ENCODE measurements around the gene GRK1. TPM values are rescaled to one million over a fixed set of nuclear protein-coding genes. Genes with fewer than 3 reads are reported as not detected.

The GRK1 gene
- total and polyA plus RNA-seq, 2 of the 8 experiments (the other 6 are each of a cell fraction or from before 2014, with no cell fraction given) = 0.12 TPM; not detected in 1

- no peak overlapping the region for H3K27ac ChIP-seq (ENCODE audit: low read depth, low read length)
- H2AFZ ChIP-seq (ENCODE audit: low read length) = no peak overlapping the region
- peaks cover 14 to 78% (median 58%) of the 10 kb centered on the region in 4 experiments for H3K36me3 ChIP-seq (ENCODE audit: control insufficient read depth in 2 of 4, insufficient read depth in 4 of 4, low read length in 3 of 4)
- no peak overlapping the region for H3K23ac ChIP-seq (ENCODE audit: insufficient read length)
- no peak overlapping the region for H3K4me2 ChIP-seq (ENCODE audit: insufficient read depth in 1 of 2, low read depth in 2 of 2, low read length in 2 of 2)
- H2AK5ac ChIP-seq (ENCODE audit: low read depth, low read length) = no peak overlapping the region
- H2BK15ac ChIP-seq (ENCODE audit: low read length) = no peak overlapping the region
- H3K4me1 ChIP-seq (replicated peaks in 1 of 4; ENCODE audit: control insufficient read depth in 3 of 4, insufficient read depth in 4 of 4, low read length in 3 of 4) = no peaks in the 10 kb centered on the region
- no peak overlapping the region for H3K9ac ChIP-seq (replicated peaks in 1 of 4; ENCODE audit: extremely low read depth in 1 of 4, low read depth in 3 of 4, low read length in 3 of 4)
- H2BK20ac ChIP-seq (ENCODE audit: low read length) = no peak overlapping the region
- no peak overlapping the region for H3K4me3 ChIP-seq (ENCODE audit: extremely low read depth in 1 of 4, insufficient read depth in 2 of 4, low read depth in 3 of 4, low read length in 4 of 4)
- H3K18ac ChIP-seq (ENCODE audit: extremely low read depth, low read length) = no peak overlapping the region
- no peaks in the 10 kb centered on the region for H3K79me1 ChIP-seq (ENCODE audit: low read depth, low read length)
- POLR2A ChIA-PET (ENCODE audit: partially characterized antibody) = no interaction called here
- H2BK5ac ChIP-seq (ENCODE audit: low read depth, low read length) = no peak overlapping the region
- CTCF ChIA-PET (ENCODE audit: partially characterized antibody) = interaction anchor here (1.3 to 1.7 kb wide), 4 partner anchors 16 to 165 kb away, joined by 3 to 4 read pairs (median 3); no protein-coding TSS in a partner anchor
- WGBS, 2 experiments (ENCODE audit: extremely low coverage in 1 of 2, insufficient coverage in 1 of 2, insufficient read length in 1 of 2, insufficient replicate concordance in 2 of 2, low coverage in 1 of 2, low lambda C conversion rate in 2 of 2, missing lambda C conversion rate in 1 of 2) = 95% methylated on average over 30 of the region's 30 CpGs; no CpG with 5 or more reads in 1 of the 2 experiments
- H4K20me1 ChIP-seq (replicated peaks in 1 of 2; ENCODE audit: control insufficient read depth in 1 of 2, insufficient read depth in 2 of 2, low read length in 2 of 2) = peaks cover 0 to 5% of the 10 kb centered on the region in 2 experiments
- no peak for FAIRE-seq
- H4K8ac ChIP-seq (ENCODE audit: extremely low read depth, insufficient read depth, low read length) = no peak overlapping the region
- no peak overlapping the region for H2BK12ac ChIP-seq (ENCODE audit: low read depth, low read length)
- no peak overlapping the region for H3K4ac ChIP-seq (replicated peaks; ENCODE audit: insufficient read length, low read depth, low read length)
- DNase-seq (ENCODE audit: low read depth in 1 of 2, low spot score in 2 of 2) = no peak
- no peak overlapping the region for H3K56ac ChIP-seq (replicated peaks; ENCODE audit: insufficient read length, low read depth, low read length)
- H3K14ac ChIP-seq (ENCODE audit: insufficient read length) = no peak overlapping the region
- H4K91ac ChIP-seq (replicated peaks; ENCODE audit: insufficient read length, low read length) = no peak overlapping the region
- no peaks in the 10 kb centered on the region for H3K23me2 ChIP-seq (ENCODE audit: low read depth, low read length)
- no peaks in the 10 kb centered on the region for H3K79me2 ChIP-seq (ENCODE audit: control insufficient read depth in 1 of 2, insufficient read depth in 2 of 2, low read length in 2 of 2)
- H3K27me3 ChIP-seq (replicated peaks in 1 of 4; ENCODE audit: control insufficient read depth in 3 of 4, extremely low read depth in 1 of 4, insufficient read depth in 3 of 4, low read length in 3 of 4) = no peaks in the 10 kb centered on the region
- H4K5ac ChIP-seq (ENCODE audit: insufficient read length, low read depth, low read length) = no peak overlapping the region
- peaks cover 10 to 22% of the 10 kb centered on the region in 2 experiments for H3K9me3 ChIP-seq (ENCODE audit: insufficient read depth in 2 of 2, low read depth in 1 of 2, low read length in 1 of 2)
- H2BK120ac ChIP-seq (replicated peaks; ENCODE audit: low read depth, low read length) = no peak overlapping the region
- TF ChIP-seq MAFK (IDR thresholded peaks at IDR 0.05; ENCODE audit: low read depth, low read length) (no peak), RFX5 (IDR thresholded peaks at IDR 0.05; ENCODE audit: borderline replicate concordance, low read depth, low read length) (no peak), MAX (IDR thresholded peaks at IDR 0.05) (no peak), CHD2 (IDR thresholded peaks at IDR 0.05; ENCODE audit: low read length) (no peak), CBX5 (IDR thresholded peaks at IDR 0.05; ENCODE audit: low read depth, low read length) (no peak), YY1 (IDR thresholded peaks at IDR 0.05; ENCODE audit: low read depth, low read length) (no peak), GABPA (IDR thresholded peaks at IDR 0.05; ENCODE audit: borderline replicate concordance, insufficient read depth, low read length) (no peak), SIRT6 (IDR thresholded peaks at IDR 0.05; ENCODE audit: low read length) (no peak), CEBPB (IDR thresholded peaks at IDR 0.05; ENCODE audit: low read depth, low read length) (no peak), GTF2F1 (IDR thresholded peaks at IDR 0.05; ENCODE audit: borderline replicate concordance, low read depth, low read length) (no peak), E2F6 (IDR thresholded peaks at IDR 0.05) (no peak), JUN (IDR thresholded peaks at IDR 0.05; ENCODE audit: low read depth, low read length) (no peak)
These were observed 29.5 kb upstream of the GRK1 start for GRCh38 chr13:113637262-113638160.
